Measurements from ENCODE around the gene NEURL4. TPM values are rescaled to one million over a fixed set of nuclear protein-coding genes. Genes with fewer than 3 reads are reported as not detected.
"Not testable (repeated sequence)": the region's sequence is repeated elsewhere in the genome, so short reads cannot be mapped to it uniquely, and the experiment has no call there.

Gene NEURL4
- 10 to 100 TPM; 15.7 to 36.0 TPM for total RNA-seq

DNA sequence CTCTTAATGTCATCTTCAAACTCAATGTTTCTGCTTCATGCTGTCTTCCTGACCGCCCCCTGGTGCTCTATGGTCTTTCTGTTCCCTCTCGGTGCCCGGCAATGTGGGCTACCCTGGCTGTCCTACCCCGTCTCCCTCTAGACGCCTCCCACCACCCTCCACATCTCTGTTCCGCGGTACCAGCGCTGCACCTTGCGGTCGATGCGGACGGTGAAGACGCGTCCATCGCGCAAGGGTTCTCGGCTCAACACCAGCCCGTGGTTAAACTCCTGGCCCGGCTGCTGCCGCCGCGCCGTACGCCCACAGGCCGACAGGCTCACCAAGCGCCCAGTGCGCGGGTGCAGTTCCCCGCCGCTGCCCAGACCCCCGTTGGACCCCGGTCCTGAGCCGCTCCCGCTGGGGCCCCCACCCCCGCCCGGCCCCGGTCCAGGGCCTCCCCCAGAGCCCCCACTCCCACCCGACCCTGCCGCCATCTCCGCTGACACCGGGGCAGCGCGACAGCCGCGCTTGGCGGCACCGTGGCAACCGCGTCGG is at the start of gene NEURL4:
TSS of gene NEURL4 (minus strand) at position 496 of the 534 bp plus-strand sequence. CDS start at position 473, 23 bp downstream.
- Histone ChIP-seq H3K27me3 (replicated peaks; ENCODE audit: insufficient read depth) (no peaks in the 10 kb centered on the region), H3K36me3 (no peaks in the 10 kb centered on the region), H3K4me3 (peak within 1 kb of the TSS; percentile 72 to 87), H3K9me3 (no peaks in the 10 kb centered on the region), H3K4me1 (replicated peaks) (peaks cover 6% of the 10 kb centered on the region), H3K27ac (peak within 1 kb of the TSS; percentile 82 to 84)
- no peak for DNase-seq (ENCODE audit: low spot score)
- TF ChIP-seq, protein P1, sequence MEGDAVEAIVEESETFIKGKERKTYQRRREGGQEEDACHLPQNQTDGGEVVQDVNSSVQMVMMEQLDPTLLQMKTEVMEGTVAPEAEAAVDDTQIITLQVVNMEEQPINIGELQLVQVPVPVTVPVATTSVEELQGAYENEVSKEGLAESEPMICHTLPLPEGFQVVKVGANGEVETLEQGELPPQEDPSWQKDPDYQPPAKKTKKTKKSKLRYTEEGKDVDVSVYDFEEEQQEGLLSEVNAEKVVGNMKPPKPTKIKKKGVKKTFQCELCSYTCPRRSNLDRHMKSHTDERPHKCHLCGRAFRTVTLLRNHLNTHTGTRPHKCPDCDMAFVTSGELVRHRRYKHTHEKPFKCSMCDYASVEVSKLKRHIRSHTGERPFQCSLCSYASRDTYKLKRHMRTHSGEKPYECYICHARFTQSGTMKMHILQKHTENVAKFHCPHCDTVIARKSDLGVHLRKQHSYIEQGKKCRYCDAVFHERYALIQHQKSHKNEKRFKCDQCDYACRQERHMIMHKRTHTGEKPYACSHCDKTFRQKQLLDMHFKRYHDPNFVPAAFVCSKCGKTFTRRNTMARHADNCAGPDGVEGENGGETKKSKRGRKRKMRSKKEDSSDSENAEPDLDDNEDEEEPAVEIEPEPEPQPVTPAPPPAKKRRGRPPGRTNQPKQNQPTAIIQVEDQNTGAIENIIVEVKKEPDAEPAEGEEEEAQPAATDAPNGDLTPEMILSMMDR (IDR thresholded peaks at IDR 0.05), result peak in 1 of 4 experiments; percentile 5
- no peak for TF ChIP-seq POLR2AphosphoS5 (IDR thresholded peaks at IDR 0.05)
- intact Hi-C loops (cut with DNase I), result no loop called here
- under 1% methylated on average over 31 of the region's 50 CpGs for WGBS

DNA sequence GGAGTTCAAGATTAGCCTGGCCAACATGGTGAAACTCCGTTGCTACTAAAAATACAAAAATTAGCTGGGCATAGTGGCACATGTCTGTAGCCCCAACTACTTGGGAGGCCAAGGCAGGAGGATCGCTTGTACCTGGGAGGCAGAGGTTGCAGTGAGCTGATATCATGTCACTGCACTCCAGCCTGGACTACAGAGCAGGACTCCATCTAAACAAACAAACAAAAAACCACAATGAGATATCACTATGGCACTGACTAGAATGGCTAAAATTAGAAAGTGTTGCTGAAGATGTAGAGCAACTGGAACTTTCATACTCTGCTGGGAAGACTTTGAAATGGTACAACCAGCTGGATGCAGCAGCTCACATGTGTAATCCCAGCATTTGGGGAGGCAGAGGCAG is 45.2 kb upstream of the NEURL4 start:
- no peak for TF ChIP-seq POLR2AphosphoS5 (IDR thresholded peaks at IDR 0.05)
- TF ChIP-seq, protein P1 (IDR thresholded peaks at IDR 0.05), result no peak
- TF ChIP-seq POLR2A (IDR thresholded peaks at IDR 0.05), result no peak
- Histone ChIP-seq H3K9me3 (no peaks in the 10 kb centered on the region), H3K27ac (no peak overlapping the region), H3K36me3 (no peaks in the 10 kb centered on the region), H3K4me1 (replicated peaks) (no peaks in the 10 kb centered on the region), H3K27me3 (replicated peaks; ENCODE audit: insufficient read depth) (no peaks in the 10 kb centered on the region), H3K4me3 (no peak overlapping the region)
- 94% methylated on average over 2 of the region's 2 CpGs for WGBS
- intact Hi-C loops (cut with DNase I), result no loop called here
- no peak for DNase-seq (ENCODE audit: low spot score)

DNA sequence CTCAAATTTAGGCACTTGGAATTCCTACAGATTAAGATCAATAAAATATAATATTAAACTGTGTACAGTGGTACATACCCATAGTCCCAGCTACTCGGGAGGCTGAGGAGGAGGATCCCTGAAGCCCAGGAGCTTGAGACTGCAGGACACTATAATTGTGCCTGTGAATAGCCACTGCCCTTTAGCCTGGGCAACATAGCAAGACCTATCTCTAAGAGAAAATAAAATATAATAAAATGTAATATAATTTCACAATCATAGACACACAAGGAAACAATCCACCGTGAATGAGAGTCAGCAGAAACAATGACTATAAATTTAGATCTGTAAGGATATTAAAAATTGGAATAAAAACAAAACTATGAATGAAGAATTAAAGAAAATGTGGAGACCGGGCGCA is 41.7 kb upstream of the NEURL4 start:
- Histone ChIP-seq H3K36me3 (no peaks in the 10 kb centered on the region), H3K4me1 (replicated peaks) (no peaks in the 10 kb centered on the region), H3K9me3 (no peaks in the 10 kb centered on the region), H3K4me3 (no peak overlapping the region), H3K27me3 (replicated peaks; ENCODE audit: insufficient read depth) (no peaks in the 10 kb centered on the region), H3K27ac (no peak overlapping the region)
- WGBS, result 85% methylated on average over 4 of the region's 4 CpGs
- TF ChIP-seq POLR2AphosphoS5 (IDR thresholded peaks at IDR 0.05), result no peak
- TF ChIP-seq, protein P1 (IDR thresholded peaks at IDR 0.05), result no peak
- TF ChIP-seq POLR2A (IDR thresholded peaks at IDR 0.05), result no peak
- no peak for DNase-seq (ENCODE audit: low spot score)
- intact Hi-C loops (cut with DNase I), result no loop called here

DNA sequence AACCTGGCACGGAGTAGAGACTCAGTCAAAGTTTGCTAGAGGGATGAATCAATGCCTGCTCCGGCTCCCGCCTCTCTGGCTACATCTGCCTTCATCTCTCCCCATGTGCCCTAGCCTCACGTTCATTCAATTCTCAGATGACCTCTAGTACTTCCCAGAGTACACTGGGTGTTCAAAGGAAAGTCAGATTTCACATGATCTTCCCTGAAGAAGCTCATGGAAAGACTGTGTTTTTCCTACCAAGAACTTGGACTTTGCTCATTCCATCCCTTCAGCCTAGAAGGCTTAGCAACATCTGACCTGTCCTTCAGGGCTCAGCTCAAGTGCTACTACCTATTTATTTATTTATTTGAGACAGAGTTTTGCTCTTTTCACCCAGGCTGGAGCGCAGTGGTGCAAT is 40.7 kb upstream of the NEURL4 start:
- Histone ChIP-seq H3K27me3 (replicated peaks; ENCODE audit: insufficient read depth) (no peaks in the 10 kb centered on the region), H3K9me3 (no peaks in the 10 kb centered on the region), H3K4me1 (replicated peaks) (no peaks in the 10 kb centered on the region), H3K4me3 (no peak overlapping the region), H3K36me3 (no peaks in the 10 kb centered on the region), H3K27ac (no peak overlapping the region)
- TF ChIP-seq POLR2AphosphoS5 (IDR thresholded peaks at IDR 0.05), result no peak
- TF ChIP-seq, protein P1 (IDR thresholded peaks at IDR 0.05), result no peak
- TF ChIP-seq POLR2A (IDR thresholded peaks at IDR 0.05), result no peak
- intact Hi-C loops (cut with DNase I), result no loop called here
- WGBS, result 82% methylated on average over 5 of the region's 5 CpGs
- DNase-seq (ENCODE audit: low spot score), result no peak

DNA sequence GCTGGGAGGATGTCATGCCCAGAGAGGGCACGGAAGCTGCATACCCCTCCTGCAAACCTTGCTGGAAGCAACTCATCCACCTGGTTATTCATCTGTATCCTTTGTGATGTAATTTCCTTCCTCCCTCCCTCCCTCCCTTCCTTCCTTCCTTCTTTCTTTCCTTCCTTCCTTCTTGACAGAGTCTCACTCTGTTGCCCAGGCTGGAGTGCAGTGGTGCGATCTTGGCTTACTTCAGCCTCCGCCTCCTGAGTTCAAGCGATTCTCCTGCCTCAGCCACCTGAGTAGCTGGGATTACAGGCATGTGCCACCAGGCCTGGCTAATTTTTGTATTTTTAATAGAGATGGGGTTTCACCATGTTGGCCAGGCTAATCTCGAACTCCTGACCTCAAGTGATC is 39.5 kb upstream of the NEURL4 start:
- intact Hi-C loops (cut with DNase I); H3K27me3 ChIP-seq (replicated peaks; ENCODE audit: insufficient read depth); H3K9me3 ChIP-seq; H3K36me3 ChIP-seq; DNase-seq (ENCODE audit: low spot score); H3K4me1 ChIP-seq (replicated peaks); H3K27ac ChIP-seq; H3K4me3 ChIP-seq: not testable (repeated sequence)
- 80% methylated on average over 5 of the region's 5 CpGs for WGBS

Data from prostate gland (tissue), 2 donors.